GM12892 (cell line): ENCODE measurements around the gene HAND1.

Experiments used
- POLR2A ChIP-seq: IDR thresholded peaks from 2 replicates; pipeline ENCODE4 v1.6.1; 2011; ENCODE audit warnings: low read depth, low read length, control low read depth
- POLR2AphosphoS5 ChIP-seq: IDR thresholded peaks from 2 replicates; pipeline ENCODE4 v1.6.1; 2011; ENCODE audit warnings: low read depth, low read length, control low read depth
- TAF1 ChIP-seq: IDR thresholded peaks from 2 replicates; pipeline ENCODE4 v1.6.1; 2011; ENCODE audit warnings: low read depth, mild to moderate bottlenecking, control low read depth, low read length, borderline replicate concordance

DNA sequence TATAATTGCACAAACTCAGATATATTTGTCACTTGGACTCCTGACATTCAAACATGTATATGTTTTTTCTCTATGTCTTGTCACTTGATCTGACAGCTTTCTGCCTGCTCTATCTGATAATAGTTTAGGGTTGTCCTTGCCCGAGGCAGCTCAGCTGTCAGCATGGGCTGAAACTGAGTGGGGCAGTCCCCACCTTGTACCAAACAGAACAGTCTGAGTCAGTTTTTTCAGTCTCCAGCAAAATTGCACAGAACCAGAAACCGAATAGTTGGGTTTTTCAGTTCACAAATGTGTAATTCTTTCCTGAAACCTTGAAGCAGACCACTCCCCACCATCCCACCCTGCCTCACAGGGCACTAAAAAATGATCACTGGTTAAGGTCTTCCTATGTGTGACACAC lies 9.5 kb upstream of the HAND1 start:
- TF ChIP-seq POLR2AphosphoS5 (no peak), TAF1 (no peak), POLR2A (no peak)
